T-helper 22 cell (primary cell): ENCODE data around the gene UBXN7.
"Not testable (repeated sequence)": the region's sequence is repeated elsewhere in the genome, so short reads cannot be mapped to it uniquely, and the experiment has no call there.

Source experiments
- DNase-seq: peaks from one replicate; pipeline ENCODE4 v3.0.0-alpha.2; 2020; ENCODE audit warnings: low read depth

The UBXN7 gene

GRCh38 chr3:196355668-196356067 lies 76.6 kb downstream of the UBXN7 start:
- no peak for DNase-seq

GRCh38 chr3:196354132-196354531 lies 78.1 kb downstream of the UBXN7 start:
- DNase-seq: no peak

- no peak for DNase-seq
Observed at GRCh38 chr3:196351541-196351940, 80.7 kb downstream of the UBXN7 start.

- DNase-seq: no peak
Observed at GRCh38 chr3:196350067-196350466, 82.2 kb downstream of the UBXN7 start.

GRCh38 chr3:196348698-196349097 lies 83.5 kb downstream of the UBXN7 start:
- no peak for DNase-seq

- no peak for DNase-seq
Observed at GRCh38 chr3:196344663-196345062, 87.6 kb downstream of the UBXN7 start.

- DNase-seq: not testable (repeated sequence)
Observed at GRCh38 chr3:196343917-196344316, 88.3 kb downstream of the UBXN7 start.

GRCh38 chr3:196341137-196341536 lies 91.1 kb downstream of the UBXN7 start:
- DNase-seq: no peak

- DNase-seq: no peak
Observed at GRCh38 chr3:196340466-196340865, 91.8 kb downstream of the UBXN7 start.

GRCh38 chr3:196339493-196340254 lies 92.6 kb downstream of the UBXN7 start:
- no peak for DNase-seq

- DNase-seq: no peak
Observed at GRCh38 chr3:196339044-196339443, 93.2 kb downstream of the UBXN7 start.

GRCh38 chr3:196336319-196337145 lies 95.7 kb downstream of the UBXN7 start:
- no peak for DNase-seq

- DNase-seq: no peak
Observed at GRCh38 chr3:196335503-196335948, 96.7 kb downstream of the UBXN7 start.

- DNase-seq: no peak
Observed at GRCh38 chr3:196334982-196335381, 97.2 kb downstream of the UBXN7 start.

- no peak for DNase-seq
Observed at GRCh38 chr3:196332168-196332567, 100.1 kb downstream of the UBXN7 start.

GRCh38 chr3:196327405-196327804 lies 104.8 kb downstream of the UBXN7 start:
- no peak for DNase-seq

GRCh38 chr3:196326936-196327335 lies 105.3 kb downstream of the UBXN7 start:
- DNase-seq: no peak

GRCh38 chr3:196323691-196324090 lies 108.5 kb downstream of the UBXN7 start:
- DNase-seq: no peak

- no peak for DNase-seq
Observed at GRCh38 chr3:196323016-196323415, 109.2 kb downstream of the UBXN7 start.

GRCh38 chr3:196321162-196321561 lies 111.1 kb downstream of the UBXN7 start:
- DNase-seq: no peak

GRCh38 chr3:196320137-196320536 lies 112.1 kb downstream of the UBXN7 start:
- DNase-seq: no peak

- peak; percentile 80 for DNase-seq
Observed at GRCh38 chr3:196317687-196318467, 114.3 kb downstream of the UBXN7 start, which contains the start of gene DYNLT2B. DYNLT2B (minus strand) TSS chr3:196318240; CDS start chr3:196318152, 88 bp downstream.
